ENCODE results near the gene HSD17B12.

GRCh38 chr11:43803766-43804165, 123.2 kb downstream of the HSD17B12 start:
- TF ChIP-seq CTCF (IDR thresholded peaks at IDR 0.05) (no peak), POLR2A (IDR thresholded peaks at IDR 0.05; ENCODE audit: low read depth) (no peak)
